Pancreas (tissue), 10 donors: ENCODE results near the gene UNC13B. TPM values are rescaled to one million over a fixed set of nuclear protein-coding genes. Genes with fewer than 3 reads are reported as not detected.

Experiments
- ATAC-seq, 4 donors: fragments of 200-7000 bp; cut with Tn5 transposase; one replicate each; pipeline versions ENCODE4 v1.8.0 to v1.9.1; 2020; ENCODE audit warnings: mild to moderate bottlenecking in 4 of 4, moderate library complexity in 4 of 4
- DNase-seq, 6 donors: peaks; one replicate each; pipeline ENCODE4 v3.0.0-alpha.2; 2020
- FAIRE-seq: peaks from 2 replicates; lab custom pipeline; 2012; peaks lifted over from hg19 to GRCh38; lab: Jason Lieb, UNC
- H3K27ac ChIP-seq, 4 donors: fragments of 200-600 bp; sonication (generic); 1 replicate in 3 of 4; 2 replicates in 1 of 4; pipeline versions ENCODE4 v1.5.0 to v1.8.0; 2020
- H3K27me3 ChIP-seq, 4 donors: fragments of 200-600 bp; one replicate each; pipeline ENCODE4 v1.8.0; 2021
- H3K36me3 ChIP-seq, 3 donors: fragments of 200-600 bp; sonication (generic) in 1 of 3; one replicate each; pipeline versions ENCODE4 v1.5.0 to v1.8.0; 2020 to 2021
- H3K4me1 ChIP-seq, 3 donors: fragments of 200-600 bp; one replicate each; pipeline ENCODE4 v1.8.0; 2021
- H3K4me3 ChIP-seq, 4 donors: fragments of 200-600 bp; sonication (generic) in 2 of 4; one replicate each; pipeline versions ENCODE4 v1.5.0 to v1.8.0; 2020 to 2021
- H3K9me3 ChIP-seq, 4 donors: fragments of 200-600 bp; one replicate each; pipeline ENCODE4 v1.8.0; 2021
- CTCF ChIP-seq, 4 donors: fragments of 200-600 bp; sonication (generic) in 3 of 4; IDR thresholded peaks; one replicate each; pipeline versions ENCODE4 v1.5.0 to v1.8.0; 2021; ENCODE audit warnings: antibody characterized with exemption in 4 of 4
- WGBS, 2 donors: extraction: QIAGEN DNeasy Blood & Tissue Kit; methylation state at CpG; one replicate each; pipeline ENCODE4 v1.1.7; 2013; 5-methylcytosine and 5-hydroxymethylcytosine counted together
- intact Hi-C, 3 donors: fragments of 100-400 bp; cut with DNase I; formaldehyde crosslinking; loops; one replicate each; pipeline versions ENCODE4 v1.11.1 to v1.14.2; 2022
- polyA plus RNA-seq, 2 donors: library from polyadenylated mRNA; stranded (reverse); fragments of 200-250 nt; gene quantifications; one replicate each; pipeline ENCODE4 v1.2.3, GENCODE V29; 2013
- total RNA-seq, 6 donors: library from RNA; stranded (reverse); fragmentation: NEBNext Ultra II Directional in 4 of 6; extraction: Animal tissue kit (Norgen Biotek cat#: 25700) in 4 of 6; gene quantifications; one replicate each; pipeline versions ENCODE4 v1.2.1 to v1.2.4, GENCODE V29; 2021 to 2023
- donor health status: healthy with polysubstance abuse.
- donor health status: DM: no; HTN: no; CAD: no; lungs with moderate emphysema.
- donor health status: DM: no; HTN: no; CAD: no.
- donor health status: control.
- donor health status: control.
- donor health status: Bipolar disorder and iron deficiency.
- donor health status: DM: yes; HTN: yes; CAD: no.
- donor health status: DM: no; HTN: no; CAD: no.
- donor health status: DM: no; HTN: no; CAD: no.
- donor health status: DM: yes; HTN: yes; CAD: no.

The UNC13B gene
- total and polyA plus RNA-seq, 8 donors: 13.3 to 33.8 (median 26.1) TPM

DNA sequence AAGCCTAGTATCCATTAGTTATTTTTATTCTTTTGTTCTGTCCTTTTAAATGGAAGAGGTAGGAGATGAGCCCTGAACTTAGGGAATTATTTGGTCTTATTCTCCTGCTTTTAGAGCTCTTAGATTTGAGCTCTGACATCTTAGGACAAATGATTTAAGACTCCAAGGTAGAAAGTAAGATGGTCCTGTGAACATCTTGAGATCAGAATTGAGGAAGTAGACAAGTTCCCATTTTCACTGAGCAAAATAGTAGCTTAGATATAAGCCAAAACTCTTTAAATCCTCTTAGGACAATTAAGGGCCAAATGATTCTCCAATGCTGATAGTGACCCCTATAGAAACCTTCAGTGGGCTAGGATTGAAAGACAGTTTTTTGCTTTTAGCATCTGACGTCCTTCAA is 275.1 kb downstream of the UNC13B start:
- no peak for TF ChIP-seq CTCF (IDR thresholded peaks at IDR 0.05)
- WGBS, 2 donors: 55 to 65% methylated on average over 1 of the region's 1 CpG
- ATAC-seq: no peak

DNA sequence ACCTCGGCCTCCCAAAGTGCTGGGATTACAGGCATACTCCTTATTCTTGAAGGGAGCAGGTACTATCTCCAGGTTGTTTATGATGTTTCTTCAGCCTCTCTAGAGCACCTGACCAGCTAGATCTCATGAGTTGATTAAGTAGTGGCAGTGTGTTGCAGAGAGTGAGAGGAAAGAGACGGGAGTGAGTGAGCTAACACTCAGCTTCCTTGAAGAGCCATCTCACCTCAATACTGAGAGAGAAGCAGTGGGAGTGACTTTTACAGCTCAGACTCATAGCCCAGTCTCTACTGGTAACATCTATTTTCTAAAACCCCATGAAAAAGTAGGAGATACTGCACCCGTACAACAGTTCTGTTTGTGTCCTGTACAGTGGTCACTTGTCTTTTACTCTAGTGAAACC is 284.2 kb downstream of the UNC13B start:
- Histone ChIP-seq H3K27ac (no peak overlapping the region), H3K4me1 (no peaks in the 10 kb centered on the region), H3K27me3 (no peaks in the 10 kb centered on the region), H3K36me3 (no peaks in the 10 kb centered on the region), H3K9me3 (no peaks in the 10 kb centered on the region), H3K4me3 (no peak overlapping the region)
- DNase-seq: no peak
- WGBS, 2 donors: 96 to 100% methylated on average over 3 of the region's 3 CpGs
- no peak for ATAC-seq
- TF ChIP-seq CTCF (IDR thresholded peaks at IDR 0.05): no peak
- no peak for FAIRE-seq
- intact Hi-C loops: no loop called here

More for the DNA sequence above, 275.1 kb downstream of the UNC13B start:
- no peak overlapping the region for H3K4me3 ChIP-seq
- intact Hi-C loops: no loop called here
- no peaks in the 10 kb centered on the region for H3K36me3 ChIP-seq
- no peak for DNase-seq
- H3K27me3 ChIP-seq: no peaks in the 10 kb centered on the region
- H3K4me1 ChIP-seq: no peaks in the 10 kb centered on the region
- H3K27ac ChIP-seq: no peak overlapping the region
- FAIRE-seq: no peak
- no peaks in the 10 kb centered on the region for H3K9me3 ChIP-seq

DNA sequence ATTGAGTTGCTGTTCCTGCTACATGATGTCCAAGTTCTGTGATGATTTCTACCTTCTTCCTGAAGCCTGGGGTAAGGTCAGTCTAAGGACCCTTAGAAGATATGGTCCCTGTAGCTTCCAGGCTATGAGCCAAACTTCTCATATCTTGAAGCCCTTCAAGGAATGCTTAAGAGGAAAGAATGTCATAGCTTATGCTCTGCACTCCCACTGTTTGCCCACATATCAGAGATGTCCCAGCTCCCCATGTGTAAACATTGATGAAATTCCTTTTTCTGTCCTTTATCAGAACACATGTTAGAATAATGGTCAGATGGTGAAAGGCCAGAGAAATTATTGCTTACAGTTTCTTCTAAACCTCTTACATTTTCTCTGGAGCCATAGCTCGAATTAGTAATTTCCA is 286.7 kb downstream of the UNC13B start:
- WGBS, 2 donors: 80 to 84% methylated on average over 1 of the region's 1 CpG
- H3K27me3 ChIP-seq: no peaks in the 10 kb centered on the region
- no peak for ATAC-seq

DNA sequence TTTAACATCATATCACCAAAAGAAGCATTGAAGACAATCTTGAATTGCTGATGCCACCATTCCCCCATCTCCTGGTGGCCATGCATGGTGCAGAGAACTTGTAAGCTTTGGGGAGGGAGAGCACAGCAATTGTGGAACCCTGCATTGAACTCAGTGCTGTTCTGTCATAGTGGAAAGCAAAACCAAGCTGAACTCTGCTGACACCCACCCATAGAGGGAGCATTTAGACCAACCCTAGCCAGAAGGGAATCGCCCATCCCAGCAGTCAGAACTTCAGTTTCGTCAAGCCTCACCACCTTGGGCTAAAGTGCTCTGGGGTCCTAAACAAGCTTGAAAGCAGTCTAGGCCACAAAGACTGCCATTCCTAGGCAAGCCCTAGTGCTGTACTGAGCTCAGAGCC is 290.7 kb downstream of the UNC13B start:
- WGBS, 2 donors: 92 to 97% methylated on average over 2 of the region's 2 CpGs
- Histone ChIP-seq H3K27me3 (no peaks in the 10 kb centered on the region), H3K36me3 (no peaks in the 10 kb centered on the region), H3K4me1 (no peaks in the 10 kb centered on the region), H3K4me3 (no peak overlapping the region), H3K27ac (no peak overlapping the region), H3K9me3 (no peaks in the 10 kb centered on the region)
- FAIRE-seq (no peak), ATAC-seq (no peak), DNase-seq (no peak)
- intact Hi-C loops: no loop called here
- no peak for TF ChIP-seq CTCF (IDR thresholded peaks at IDR 0.05)

More for the DNA sequence above, 286.7 kb downstream of the UNC13B start:
- intact Hi-C loops: no loop called here
- Histone ChIP-seq H3K4me3 (no peak overlapping the region), H3K9me3 (no peaks in the 10 kb centered on the region), H3K27ac (no peak overlapping the region), H3K4me1 (no peaks in the 10 kb centered on the region), H3K36me3 (no peaks in the 10 kb centered on the region)
- DNase-seq (no peak), FAIRE-seq (no peak)
- no peak for TF ChIP-seq CTCF (IDR thresholded peaks at IDR 0.05)

GRCh38 chr9:35453786-35454185 is 292.0 kb downstream of the UNC13B start:
- no peak for TF ChIP-seq CTCF (IDR thresholded peaks at IDR 0.05)
- DNase-seq (no peak), FAIRE-seq (no peak), ATAC-seq (no peak)
- Histone ChIP-seq H3K4me1 (no peaks in the 10 kb centered on the region), H3K36me3 (no peaks in the 10 kb centered on the region), H3K27me3 (no peaks in the 10 kb centered on the region), H3K27ac (no peak overlapping the region), H3K4me3 (no peak overlapping the region), H3K9me3 (no peaks in the 10 kb centered on the region)
- intact Hi-C loops: no loop called here
- WGBS, 2 donors: 87 to 92% methylated on average over 2 of the region's 2 CpGs

Other genes with a start within 250 kb of the UNC13B start
- under 1 TPM; 0.03 to 0.32 (median 0.12) TPM for gene PHF24, start 203.7 kb upstream of the UNC13B start, total RNA-seq
- gene PHF24, start 203.7 kb upstream of the UNC13B start, polyA plus RNA-seq: under 1 TPM; 0.05 to 0.11 TPM
- gene DNAJB5, start 172.3 kb upstream of the UNC13B start, total RNA-seq: 1 to 10 TPM in 5 of 6 donors, under 1 TPM in 1; 0.97 to 2.9 (median 1.7) TPM
- gene DNAJB5, start 172.3 kb upstream of the UNC13B start, polyA plus RNA-seq: 1 to 10 TPM; 4.0 to 4.7 TPM
- 100 to 1,000 TPM in 1 of 6 donors, 10 to 100 TPM in 5; 44.5 to 104 (median 66.7) TPM for gene VCP, start 89.4 kb upstream of the UNC13B start, total RNA-seq
- gene VCP, start 89.4 kb upstream of the UNC13B start, polyA plus RNA-seq: 10 to 100 TPM; 32.5 to 58.3 TPM
- 10 to 100 TPM in 4 of 6 donors, 1 to 10 TPM in 2; 7.5 to 16.6 (median 10.4) TPM for gene FANCG, start 82.1 kb upstream of the UNC13B start, total RNA-seq
- gene FANCG, start 82.1 kb upstream of the UNC13B start, polyA plus RNA-seq: 10 to 100 TPM; 26.3 to 31.1 TPM
- gene PIGO, start 65.4 kb upstream of the UNC13B start, total RNA-seq: 10 to 100 TPM; 14.2 to 19.8 (median 16.4) TPM
- gene PIGO, start 65.4 kb upstream of the UNC13B start, polyA plus RNA-seq: 10 to 100 TPM; 20.0 to 26.1 TPM
- 10 to 100 TPM; 33.4 to 50.5 (median 45.1) TPM for gene STOML2, start 58.9 kb upstream of the UNC13B start, total RNA-seq
- gene STOML2, start 58.9 kb upstream of the UNC13B start, polyA plus RNA-seq: 10 to 100 TPM; 31.2 to 57.6 TPM
- 1 to 10 TPM; 2.5 to 7.5 (median 3.7) TPM for gene ATOSB, start 46.1 kb upstream of the UNC13B start, total RNA-seq
- gene ATOSB, start 46.1 kb upstream of the UNC13B start, polyA plus RNA-seq: 1 to 10 TPM; 7.6 to 7.8 TPM